GM19193 (cell line): ENCODE results near the gene ALAD.

Experiments used
- POLR2A ChIP-seq: IDR thresholded peaks from 4 replicates; pipeline ENCODE4 v1.6.1; 2011; ENCODE audit not compliant: insufficient read depth, insufficient read length; ENCODE audit errors: extremely low read depth

Gene ALAD

DNA sequence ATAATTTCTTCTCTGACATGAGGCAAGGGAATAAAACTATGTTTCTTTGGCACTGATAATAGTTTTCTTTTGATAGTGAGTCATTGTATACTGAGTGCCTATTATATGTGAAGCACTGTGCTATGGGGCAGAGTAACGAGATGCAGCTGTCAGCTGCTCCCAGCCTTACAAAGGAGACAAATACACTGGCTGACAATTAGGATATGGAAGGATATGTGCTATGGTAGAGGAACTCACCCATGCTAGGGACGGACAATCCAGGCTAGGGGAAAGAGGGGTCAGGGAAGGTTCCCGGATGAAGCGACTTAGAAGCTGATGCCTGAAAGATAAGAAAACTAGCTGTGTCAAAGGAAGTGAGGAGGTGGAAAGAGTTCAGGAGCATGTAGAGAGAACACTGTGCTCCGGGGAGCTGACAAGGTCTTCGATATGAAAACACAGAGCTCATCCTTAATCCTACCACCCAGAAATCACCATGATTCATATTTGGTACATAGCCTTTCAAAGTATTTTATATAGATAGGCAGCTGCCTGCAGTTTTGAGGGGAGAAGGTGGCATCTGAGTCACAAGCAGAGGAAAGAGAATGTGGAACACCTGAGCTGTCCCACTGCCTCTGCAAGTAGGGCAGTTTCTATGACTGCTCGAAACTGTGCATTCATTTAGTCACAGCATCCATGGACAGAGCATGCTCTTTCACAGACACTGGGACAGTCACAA lies 39.6 kb downstream of the ALAD start:
- TF ChIP-seq POLR2A, result no peak

DNA sequence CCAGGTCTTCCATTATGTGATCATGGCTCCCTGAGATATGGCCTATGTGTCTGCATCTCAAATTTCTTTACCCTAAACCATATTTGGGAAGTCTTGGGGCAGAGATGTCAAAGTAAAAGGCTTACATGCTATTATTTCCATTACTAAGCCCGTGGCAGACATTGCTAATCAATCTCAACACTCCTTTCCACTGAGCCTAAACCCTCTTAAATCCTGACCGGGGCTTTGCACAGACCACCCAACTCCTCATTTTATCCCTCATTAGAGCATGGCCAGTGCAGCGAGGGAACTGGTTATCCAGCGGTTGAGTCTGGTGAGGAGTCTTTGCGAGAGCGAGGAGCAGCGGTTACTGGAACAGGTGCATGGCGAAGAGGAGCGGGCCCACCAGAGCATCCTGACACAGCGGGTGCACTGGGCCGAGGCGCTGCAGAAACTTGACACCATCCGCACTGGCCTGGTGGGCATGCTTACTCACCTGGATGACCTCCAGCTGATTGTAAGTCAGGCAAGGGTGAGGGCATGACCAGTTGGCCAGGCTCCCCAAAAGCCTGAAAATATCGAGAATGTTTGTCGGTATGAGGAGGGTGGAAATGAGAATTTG lies 40.7 kb downstream of the ALAD start:
- TF ChIP-seq POLR2A, result no peak

- no peak for TF ChIP-seq POLR2A
Measured at GRCh38 chr9:113359385-113359784, 41.7 kb downstream of the ALAD start.

- no peak for TF ChIP-seq POLR2A
Measured at GRCh38 chr9:113356686-113357292, 44.3 kb downstream of the ALAD start.

- no peak for TF ChIP-seq POLR2A
Measured at GRCh38 chr9:113355040-113355596, 46.0 kb downstream of the ALAD start.

DNA sequence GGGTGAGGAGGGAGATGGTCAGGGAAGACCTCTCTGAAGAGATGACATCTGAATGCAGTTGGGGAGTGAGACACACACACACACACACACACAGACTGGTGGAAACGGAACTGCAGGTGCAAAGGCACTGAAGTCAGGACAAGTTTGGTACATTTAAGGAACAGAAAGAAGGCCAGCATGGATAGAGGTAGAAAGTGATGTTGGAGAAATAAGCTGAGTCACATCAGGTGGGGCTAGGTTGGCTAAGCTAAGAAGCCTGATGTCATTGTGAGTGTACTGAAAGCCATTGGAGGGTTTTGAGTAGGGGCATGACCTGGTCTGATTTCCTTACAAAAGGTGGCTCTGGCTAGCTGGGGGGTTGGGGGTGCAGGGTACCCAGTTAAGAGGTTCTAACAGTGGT lies 48.7 kb downstream of the ALAD start:
- no peak for TF ChIP-seq POLR2A

DNA sequence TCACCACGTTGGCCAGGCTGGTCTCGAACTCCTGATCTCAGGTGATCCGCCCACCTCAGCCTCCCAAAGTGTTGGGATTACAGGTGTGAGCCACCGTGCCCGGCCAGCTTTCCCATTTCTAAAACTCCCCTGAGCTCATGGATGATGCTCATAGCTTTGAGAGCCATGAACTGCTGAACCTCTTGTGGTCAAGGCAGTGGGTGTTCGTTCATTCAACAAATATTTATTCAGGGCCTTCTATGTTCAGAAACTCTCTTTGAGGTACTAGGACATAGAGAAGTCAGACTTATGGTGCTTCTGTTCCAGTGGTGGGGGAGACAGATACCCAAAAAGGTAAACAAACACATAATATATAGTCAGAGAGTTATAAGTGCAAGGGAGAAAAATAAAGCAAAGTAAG lies 49.1 kb downstream of the ALAD start:
- no peak for TF ChIP-seq POLR2A

DNA sequence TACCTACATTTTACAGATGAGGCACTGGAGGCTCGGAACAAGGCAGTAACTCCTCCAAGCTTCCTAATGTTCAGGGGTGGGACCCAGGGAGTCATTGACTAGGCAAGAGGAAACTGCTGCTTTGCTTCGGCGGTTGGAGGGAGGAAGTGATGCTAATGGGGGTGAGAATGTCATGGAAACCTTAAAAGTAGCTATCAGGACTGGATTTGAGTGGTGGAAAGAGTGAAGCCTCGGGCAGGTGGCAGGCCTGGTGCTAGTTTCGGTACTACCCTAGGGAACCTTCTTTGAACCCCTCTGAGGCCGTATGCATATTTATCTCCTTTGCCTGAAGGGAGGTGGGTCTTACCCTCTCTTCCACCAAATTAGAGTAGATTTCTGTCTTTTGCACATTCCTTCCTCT lies 50.1 kb downstream of the ALAD start:
- TF ChIP-seq POLR2A, result no peak

GRCh38 chr9:113350107-113350661 lies 50.9 kb downstream of the ALAD start:
- TF ChIP-seq POLR2A, result no peak

- TF ChIP-seq POLR2A, result peak; percentile 43
Measured at GRCh38 chr9:113349445-113350094, 51.5 kb downstream of the ALAD start, which contains the start of gene BSPRY. BSPRY (plus strand) TSS chr9:113349541; CDS start chr9:113349580, 39 bp downstream.

GRCh38 chr9:113349066-113349444 lies 52.0 kb downstream of the ALAD start:
- no peak for TF ChIP-seq POLR2A

DNA sequence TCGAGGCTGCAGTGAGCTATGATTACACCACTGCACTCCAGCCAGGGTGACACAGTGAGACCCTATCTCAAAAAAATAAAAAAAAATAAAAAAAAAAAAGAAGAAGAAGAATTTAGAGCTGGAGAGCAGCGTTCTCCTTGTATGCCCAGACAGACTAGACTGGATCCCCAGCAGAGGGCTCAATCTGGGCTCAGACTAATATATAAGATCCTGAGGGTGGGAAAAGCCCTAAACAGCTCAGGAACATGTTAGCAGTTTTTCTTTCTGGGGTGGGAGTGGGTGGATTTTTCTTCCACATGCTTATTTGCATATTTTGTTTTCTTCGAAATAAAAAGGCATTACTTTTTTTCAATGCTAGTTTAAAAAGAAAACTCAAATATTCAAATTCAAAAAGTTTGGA lies 52.6 kb downstream of the ALAD start:
- no peak for TF ChIP-seq POLR2A

DNA sequence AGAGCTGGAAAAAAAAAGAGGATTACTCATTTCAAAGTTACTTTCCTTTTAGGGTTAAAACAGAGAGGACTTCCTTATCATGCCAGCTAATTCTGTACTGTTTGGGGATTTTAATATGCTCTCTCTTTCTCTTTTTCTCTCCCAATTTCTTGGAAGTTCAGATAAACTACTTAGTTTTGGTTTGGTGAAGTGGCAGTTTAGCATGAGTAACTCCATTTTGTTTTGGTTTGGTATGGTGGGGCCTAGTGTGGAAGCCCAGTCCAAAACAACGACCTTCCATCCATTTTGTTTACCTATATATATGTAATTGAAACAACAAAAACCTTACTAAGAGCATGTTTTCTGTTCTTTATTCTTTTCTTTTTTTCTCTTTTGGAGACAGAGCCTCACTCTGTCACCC lies 55.4 kb downstream of the ALAD start:
- TF ChIP-seq POLR2A, result no peak

- no peak for TF ChIP-seq POLR2A
Measured at GRCh38 chr9:113345190-113345589, 55.9 kb downstream of the ALAD start.

DNA sequence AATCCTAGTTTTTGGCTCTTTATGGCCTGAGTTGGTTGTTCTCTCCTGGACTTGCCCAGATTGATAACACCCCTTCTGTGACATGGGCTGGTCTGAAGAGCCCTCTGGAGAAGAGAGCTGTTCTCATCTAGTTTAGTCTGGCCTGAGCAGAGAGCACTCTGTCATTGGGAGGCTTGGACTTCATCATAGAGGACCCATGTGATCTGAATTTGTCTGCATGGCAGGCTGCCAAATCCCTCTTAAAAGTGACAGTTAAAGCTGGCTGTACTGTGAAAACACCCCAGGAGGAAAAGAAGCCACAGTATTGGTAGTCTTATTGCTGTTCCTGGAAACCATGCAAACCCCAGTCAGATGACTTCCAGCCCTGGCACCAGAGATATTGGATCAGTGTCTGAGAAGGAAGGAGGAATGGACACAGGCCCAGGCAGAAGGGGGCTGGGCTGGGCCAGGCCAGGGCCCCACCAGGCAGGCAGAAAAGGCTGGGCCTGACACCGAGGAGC lies 57.3 kb downstream of the ALAD start:
- no peak for TF ChIP-seq POLR2A

DNA sequence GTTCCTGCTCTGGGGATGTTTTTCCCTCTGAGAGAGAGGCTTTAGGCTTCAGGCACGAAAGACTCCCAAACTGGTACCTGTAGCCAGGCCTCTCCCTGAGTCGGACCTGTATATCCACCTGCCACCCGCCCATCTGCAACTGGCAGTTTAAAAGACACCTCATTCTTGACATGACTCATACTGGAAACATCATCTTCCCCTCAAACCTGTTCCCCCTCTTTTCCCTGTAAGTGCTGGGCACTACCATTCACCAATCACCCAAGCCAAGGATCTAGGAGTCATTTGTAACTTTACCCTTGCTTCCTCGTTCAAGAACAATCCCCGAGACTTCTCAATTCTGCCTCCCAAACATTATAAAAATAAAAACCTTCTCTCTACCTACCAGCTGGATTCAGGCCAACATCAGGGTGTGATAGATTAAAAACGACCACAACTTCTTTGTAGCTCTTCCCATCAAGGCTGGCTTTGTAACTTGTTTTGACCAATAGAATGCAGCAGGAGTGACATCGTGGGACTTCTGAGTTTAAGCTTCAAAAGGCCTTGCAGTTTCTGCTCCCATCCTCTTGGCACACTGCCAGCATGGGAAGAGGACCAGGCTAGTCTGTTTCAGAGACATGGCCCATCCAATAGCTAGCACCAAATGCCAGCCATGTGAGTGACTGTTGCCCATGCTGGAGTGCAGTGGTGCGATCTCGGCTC lies 59.2 kb downstream of the ALAD start:
- no peak for TF ChIP-seq POLR2A
